Activated T-helper 1 cell treated with anti-CD3 and anti-CD28 coated beads, Interleukin-2, amount 50 U/mL, for 16 hours (primary cell): ENCODE data around the gene RTL1.

Source experiments
- DNase-seq, 2 donors: peaks; one replicate each; pipeline ENCODE4 v3.0.0-alpha.2; 2020; ENCODE audit warnings: low read depth in 1 of 2, low spot score in 1 of 2

The RTL1 gene

DNA sequence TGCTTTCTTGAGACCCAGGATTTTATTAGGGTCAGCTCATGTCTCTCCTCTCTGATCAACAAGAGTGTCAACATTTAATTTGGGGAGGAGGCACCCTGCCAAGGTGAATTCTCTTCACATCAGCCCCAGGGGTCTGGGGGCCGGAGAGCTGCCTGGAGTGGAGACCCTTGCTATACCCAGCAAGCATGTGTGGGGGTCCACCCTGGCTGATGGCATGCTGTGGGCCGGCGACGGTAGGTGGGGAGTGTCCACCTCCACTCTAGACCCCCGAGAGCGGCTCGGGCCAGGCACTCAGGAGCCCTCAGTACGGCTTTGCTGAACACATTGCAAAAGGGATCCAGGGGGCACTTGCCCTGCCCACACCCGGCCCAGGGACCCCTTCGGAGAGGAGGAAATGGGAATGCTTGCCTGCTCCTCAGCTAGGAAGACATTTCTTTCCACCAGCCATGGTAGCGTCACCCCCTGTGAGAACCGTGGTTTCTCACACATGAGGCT, 67.2 kb downstream of the RTL1 start:
- DNase-seq: no peak

DNA sequence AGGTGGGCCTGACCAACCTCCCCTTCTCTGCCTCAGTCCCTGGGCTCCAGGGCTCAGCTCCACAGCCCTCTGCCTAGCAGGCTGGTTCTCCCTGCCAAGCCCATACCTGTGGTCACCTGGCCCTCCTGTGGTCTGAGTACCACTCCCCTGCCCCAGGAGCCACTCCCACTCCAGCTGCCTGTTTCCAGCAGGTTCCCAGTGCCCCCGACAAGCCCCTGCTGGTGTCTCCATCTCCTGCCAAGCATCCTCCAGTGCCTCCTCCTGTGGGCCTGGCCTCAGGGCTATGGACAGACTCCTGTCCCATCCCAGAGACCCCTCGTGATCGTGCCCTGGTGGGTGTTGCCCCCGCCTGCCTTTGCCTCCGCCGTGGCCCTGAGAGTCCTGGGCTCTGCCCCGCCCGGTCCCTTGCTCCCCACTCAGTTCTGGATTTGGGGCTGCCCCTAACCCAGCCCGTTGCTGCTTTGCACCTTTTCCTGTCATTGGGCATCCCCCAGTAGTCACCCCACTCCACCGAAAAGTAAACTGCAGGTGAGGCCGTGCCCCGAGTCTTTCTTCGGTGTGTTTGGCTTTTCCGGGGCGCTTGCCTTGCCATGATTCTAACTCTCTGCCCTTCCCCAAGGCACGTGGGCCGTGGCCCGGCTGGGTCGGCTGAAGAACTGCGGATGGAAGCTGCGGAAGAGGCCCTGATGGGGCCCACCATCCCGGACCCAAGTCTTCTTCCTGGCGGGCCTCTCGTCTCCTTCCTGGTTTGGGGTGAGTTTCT, 67.8 kb downstream of the RTL1 start:
- DNase-seq: no peak

DNA sequence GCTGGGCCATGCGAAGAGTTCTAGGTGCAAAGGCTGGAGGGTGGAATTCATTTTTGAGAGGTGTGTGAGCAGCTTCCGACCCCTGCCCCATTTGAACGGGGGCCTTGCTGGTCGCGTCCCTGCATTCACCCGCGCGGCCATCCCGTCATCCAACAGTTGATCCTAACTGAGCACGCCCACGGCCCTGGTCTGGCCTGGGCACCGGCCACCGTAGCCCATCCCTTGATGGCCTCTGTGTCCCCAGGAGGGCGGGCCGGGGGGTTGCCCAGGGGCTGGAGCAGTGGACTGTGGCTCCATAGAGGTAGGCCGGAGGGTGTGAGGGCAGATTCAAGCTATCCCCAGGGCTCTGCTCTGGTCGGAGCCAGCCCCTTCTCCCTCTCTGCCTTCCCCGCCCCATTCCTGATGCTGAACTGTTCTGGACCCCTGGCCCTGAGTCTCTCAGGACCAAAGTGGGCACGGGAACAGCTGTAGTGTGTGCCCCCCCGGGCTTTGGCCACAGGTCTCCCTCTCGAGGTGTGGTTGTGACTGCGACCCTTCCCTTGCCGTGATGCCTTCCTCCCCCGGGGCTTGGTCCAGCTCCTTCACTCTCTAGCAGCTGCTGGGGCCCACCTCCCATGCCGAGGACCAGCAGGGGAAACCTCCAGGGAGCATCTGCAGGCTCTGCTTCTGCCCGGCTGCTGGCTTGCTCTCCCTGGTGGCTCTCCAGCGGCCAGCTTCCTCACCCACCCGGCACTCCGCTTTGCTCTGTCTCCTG, 68.6 kb downstream of the RTL1 start:
- no peak for DNase-seq

DNA sequence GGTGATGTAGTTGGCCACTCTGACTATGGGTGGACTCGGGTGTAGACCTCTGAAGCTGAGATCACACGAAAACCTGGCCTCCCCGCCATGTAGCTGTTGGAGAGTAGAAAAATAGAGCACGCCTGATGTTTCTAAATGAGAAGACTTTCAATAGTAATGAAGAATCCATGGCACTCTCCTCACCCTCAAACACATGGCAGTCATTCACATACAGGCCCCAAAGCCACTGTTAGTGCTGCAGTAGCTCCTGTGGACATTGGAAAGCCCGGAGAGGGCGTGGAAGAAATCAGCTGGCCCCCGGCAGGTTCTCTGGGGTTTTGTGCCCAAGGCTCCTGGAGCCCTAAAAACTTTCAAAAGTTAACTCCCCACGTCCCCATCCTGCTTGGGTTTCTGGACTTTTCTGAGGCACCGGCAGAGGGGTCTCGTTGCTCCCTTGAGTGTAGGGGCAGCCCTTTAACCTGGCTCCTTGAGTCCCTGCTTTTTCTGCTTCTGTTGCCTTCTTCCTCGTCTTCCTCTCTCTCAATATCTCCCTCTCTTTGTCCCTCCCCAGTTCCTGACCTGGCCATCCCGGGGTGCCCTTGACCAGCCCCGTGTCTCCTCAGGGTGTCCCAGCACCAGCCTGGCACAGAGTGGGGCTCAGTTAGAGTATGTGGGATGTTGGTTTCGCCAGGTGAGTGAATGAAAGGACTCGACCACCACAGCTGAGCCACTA, 69.3 kb downstream of the RTL1 start:
- DNase-seq: no peak

DNA sequence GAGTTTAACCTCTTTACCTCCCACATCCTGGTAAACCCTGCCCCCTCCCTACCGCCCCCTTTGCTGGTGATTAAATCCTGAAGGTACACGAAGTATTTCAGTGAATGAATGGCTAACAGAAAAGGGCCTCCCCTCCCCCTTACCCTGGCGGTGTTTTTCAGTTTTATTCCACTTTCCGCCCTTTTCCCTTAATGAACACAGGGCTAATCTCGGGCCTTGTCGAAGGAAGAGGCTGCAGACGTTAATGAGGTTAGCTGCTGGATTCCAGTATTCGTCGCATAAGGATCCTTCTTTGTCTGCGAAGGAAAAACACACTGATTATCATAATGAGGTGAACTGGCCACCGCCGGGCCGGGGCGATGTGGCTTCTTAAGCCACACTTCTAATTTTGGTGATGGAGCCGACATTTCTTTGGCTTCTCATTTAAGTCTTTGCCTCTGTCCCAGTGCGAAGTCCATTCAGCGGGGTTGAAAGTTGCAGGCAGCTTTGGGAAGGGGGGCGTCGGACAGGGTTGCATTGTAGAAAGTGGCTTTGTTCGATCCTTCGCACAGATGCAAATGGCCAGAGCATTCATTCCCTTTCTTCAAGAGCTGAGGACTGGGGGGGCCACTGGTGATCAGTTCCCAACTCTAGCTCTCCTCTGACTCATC, 71.1 kb downstream of the RTL1 start:
- no peak for DNase-seq

DNA sequence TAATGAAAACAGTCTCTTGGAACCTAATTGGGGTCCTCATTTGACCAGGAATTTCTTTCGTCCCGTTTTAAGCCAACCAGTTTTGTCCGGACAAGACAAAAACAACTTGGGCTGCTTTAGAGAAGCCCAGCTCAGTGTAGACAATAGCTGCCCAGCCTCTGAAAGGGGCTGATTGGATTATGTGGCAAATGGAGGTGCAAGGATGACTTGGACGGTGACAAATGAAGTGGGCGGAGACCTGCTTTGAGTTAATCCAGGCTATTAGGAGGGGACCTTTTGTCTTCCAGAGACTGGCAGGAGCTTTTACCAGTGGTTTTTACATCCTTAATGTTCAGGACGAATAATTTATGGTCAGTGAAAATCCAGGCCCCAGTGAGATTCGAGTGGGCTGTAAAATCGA, 72.8 kb downstream of the RTL1 start:
- no peak for DNase-seq
